HEK293 (cell line): ENCODE results near the gene STARD13.

Experiments
- ZBTB48 ChIP-seq: fragments of 450-650 bp; formaldehyde crosslinking; IDR thresholded peaks from 2 replicates; pipeline ENCODE4 v1.5.1; 2016; ENCODE audit warnings: missing biosample characterization, missing genetic modification characterization
- ZNF311 ChIP-seq: fragments of 450-650 bp; formaldehyde crosslinking; IDR thresholded peaks from 2 replicates; pipeline ENCODE4 v1.5.1; 2017; ENCODE audit warnings: missing biosample characterization, missing genetic modification characterization, borderline replicate concordance
- TF ChIP-seq, protein P1 (sequence below): fragments of 450-650 bp; formaldehyde crosslinking; IDR thresholded peaks from 2 replicates; pipeline ENCODE4 v1.5.1; 2016; ENCODE audit warnings: missing biosample characterization, missing genetic modification characterization
- TF ChIP-seq, protein P2 (sequence below): IDR thresholded peaks from 2 replicates; pipeline ENCODE4 v1.6.1; 2011; ENCODE audit warnings: mild to moderate bottlenecking, low read depth, low read length, borderline replicate concordance
- TF ChIP-seq, protein P3 (sequence below): fragments of 450-650 bp; formaldehyde crosslinking; IDR thresholded peaks from 2 replicates; pipeline ENCODE4 v1.5.1; 2016; ENCODE audit warnings: missing biosample characterization, missing genetic modification characterization
- TF ChIP-seq, protein P4 (sequence below): fragments of 450-650 bp; formaldehyde crosslinking; IDR thresholded peaks from 2 replicates; pipeline ENCODE4 v1.5.1; 2016; ENCODE audit warnings: missing biosample characterization, missing genetic modification characterization, borderline replicate concordance

DNA sequence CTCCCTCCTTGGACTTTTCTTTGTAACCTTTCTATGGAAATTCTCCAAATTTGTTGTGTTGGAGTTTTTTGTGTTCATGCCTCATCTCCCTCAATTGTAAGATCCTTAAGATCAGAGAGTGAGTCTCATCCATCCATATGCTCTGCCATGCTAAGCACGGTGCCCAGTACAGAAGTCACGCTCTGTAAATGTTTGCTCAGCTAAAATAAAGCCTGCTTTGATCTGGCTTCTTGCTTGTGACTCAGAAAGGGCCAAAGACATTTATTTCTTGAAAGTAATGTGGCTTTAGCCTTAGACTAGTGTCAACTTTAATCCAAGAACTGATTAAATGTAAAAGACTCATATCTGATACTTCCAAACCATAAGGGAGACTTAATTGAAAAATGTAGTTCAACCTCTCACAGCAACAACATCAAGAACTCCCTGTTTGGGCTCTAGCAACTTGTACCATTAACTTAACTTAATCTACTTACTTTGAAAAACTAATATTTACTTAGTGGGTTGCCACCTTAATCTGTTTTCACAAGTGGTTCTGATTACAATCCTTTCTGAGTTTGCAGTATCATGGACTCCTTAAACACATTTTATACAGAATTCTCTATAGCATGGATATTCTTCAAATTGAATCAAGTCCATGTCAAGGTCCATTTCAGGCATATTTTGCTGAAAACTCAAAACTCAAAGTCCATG lies 169.1 kb downstream of the STARD13 start:
- TF ChIP-seq, protein P1, sequence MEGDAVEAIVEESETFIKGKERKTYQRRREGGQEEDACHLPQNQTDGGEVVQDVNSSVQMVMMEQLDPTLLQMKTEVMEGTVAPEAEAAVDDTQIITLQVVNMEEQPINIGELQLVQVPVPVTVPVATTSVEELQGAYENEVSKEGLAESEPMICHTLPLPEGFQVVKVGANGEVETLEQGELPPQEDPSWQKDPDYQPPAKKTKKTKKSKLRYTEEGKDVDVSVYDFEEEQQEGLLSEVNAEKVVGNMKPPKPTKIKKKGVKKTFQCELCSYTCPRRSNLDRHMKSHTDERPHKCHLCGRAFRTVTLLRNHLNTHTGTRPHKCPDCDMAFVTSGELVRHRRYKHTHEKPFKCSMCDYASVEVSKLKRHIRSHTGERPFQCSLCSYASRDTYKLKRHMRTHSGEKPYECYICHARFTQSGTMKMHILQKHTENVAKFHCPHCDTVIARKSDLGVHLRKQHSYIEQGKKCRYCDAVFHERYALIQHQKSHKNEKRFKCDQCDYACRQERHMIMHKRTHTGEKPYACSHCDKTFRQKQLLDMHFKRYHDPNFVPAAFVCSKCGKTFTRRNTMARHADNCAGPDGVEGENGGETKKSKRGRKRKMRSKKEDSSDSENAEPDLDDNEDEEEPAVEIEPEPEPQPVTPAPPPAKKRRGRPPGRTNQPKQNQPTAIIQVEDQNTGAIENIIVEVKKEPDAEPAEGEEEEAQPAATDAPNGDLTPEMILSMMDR (tag by site-specific recombination): no peak
- TF ChIP-seq, protein P2, sequence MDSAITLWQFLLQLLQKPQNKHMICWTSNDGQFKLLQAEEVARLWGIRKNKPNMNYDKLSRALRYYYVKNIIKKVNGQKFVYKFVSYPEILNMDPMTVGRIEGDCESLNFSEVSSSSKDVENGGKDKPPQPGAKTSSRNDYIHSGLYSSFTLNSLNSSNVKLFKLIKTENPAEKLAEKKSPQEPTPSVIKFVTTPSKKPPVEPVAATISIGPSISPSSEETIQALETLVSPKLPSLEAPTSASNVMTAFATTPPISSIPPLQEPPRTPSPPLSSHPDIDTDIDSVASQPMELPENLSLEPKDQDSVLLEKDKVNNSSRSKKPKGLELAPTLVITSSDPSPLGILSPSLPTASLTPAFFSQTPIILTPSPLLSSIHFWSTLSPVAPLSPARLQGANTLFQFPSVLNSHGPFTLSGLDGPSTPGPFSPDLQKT: no peak
- no peak for TF ChIP-seq ZBTB48
- TF ChIP-seq, protein P3, sequence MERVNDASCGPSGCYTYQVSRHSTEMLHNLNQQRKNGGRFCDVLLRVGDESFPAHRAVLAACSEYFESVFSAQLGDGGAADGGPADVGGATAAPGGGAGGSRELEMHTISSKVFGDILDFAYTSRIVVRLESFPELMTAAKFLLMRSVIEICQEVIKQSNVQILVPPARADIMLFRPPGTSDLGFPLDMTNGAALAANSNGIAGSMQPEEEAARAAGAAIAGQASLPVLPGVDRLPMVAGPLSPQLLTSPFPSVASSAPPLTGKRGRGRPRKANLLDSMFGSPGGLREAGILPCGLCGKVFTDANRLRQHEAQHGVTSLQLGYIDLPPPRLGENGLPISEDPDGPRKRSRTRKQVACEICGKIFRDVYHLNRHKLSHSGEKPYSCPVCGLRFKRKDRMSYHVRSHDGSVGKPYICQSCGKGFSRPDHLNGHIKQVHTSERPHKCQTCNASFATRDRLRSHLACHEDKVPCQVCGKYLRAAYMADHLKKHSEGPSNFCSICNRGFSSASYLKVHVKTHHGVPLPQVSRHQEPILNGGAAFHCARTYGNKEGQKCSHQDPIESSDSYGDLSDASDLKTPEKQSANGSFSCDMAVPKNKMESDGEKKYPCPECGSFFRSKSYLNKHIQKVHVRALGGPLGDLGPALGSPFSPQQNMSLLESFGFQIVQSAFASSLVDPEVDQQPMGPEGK: no peak
- TF ChIP-seq, protein P4, sequence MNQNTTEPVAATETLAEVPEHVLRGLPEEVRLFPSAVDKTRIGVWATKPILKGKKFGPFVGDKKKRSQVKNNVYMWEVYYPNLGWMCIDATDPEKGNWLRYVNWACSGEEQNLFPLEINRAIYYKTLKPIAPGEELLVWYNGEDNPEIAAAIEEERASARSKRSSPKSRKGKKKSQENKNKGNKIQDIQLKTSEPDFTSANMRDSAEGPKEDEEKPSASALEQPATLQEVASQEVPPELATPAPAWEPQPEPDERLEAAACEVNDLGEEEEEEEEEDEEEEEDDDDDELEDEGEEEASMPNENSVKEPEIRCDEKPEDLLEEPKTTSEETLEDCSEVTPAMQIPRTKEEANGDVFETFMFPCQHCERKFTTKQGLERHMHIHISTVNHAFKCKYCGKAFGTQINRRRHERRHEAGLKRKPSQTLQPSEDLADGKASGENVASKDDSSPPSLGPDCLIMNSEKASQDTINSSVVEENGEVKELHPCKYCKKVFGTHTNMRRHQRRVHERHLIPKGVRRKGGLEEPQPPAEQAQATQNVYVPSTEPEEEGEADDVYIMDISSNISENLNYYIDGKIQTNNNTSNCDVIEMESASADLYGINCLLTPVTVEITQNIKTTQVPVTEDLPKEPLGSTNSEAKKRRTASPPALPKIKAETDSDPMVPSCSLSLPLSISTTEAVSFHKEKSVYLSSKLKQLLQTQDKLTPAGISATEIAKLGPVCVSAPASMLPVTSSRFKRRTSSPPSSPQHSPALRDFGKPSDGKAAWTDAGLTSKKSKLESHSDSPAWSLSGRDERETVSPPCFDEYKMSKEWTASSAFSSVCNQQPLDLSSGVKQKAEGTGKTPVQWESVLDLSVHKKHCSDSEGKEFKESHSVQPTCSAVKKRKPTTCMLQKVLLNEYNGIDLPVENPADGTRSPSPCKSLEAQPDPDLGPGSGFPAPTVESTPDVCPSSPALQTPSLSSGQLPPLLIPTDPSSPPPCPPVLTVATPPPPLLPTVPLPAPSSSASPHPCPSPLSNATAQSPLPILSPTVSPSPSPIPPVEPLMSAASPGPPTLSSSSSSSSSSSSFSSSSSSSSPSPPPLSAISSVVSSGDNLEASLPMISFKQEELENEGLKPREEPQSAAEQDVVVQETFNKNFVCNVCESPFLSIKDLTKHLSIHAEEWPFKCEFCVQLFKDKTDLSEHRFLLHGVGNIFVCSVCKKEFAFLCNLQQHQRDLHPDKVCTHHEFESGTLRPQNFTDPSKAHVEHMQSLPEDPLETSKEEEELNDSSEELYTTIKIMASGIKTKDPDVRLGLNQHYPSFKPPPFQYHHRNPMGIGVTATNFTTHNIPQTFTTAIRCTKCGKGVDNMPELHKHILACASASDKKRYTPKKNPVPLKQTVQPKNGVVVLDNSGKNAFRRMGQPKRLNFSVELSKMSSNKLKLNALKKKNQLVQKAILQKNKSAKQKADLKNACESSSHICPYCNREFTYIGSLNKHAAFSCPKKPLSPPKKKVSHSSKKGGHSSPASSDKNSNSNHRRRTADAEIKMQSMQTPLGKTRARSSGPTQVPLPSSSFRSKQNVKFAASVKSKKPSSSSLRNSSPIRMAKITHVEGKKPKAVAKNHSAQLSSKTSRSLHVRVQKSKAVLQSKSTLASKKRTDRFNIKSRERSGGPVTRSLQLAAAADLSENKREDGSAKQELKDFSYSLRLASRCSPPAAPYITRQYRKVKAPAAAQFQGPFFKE (tag by site-specific recombination): no peak
- no peak for TF ChIP-seq ZNF311 (tag by site-specific recombination)
